ENCODE results near the gene ASCL5. TPM values are rescaled to one million over a fixed set of nuclear protein-coding genes. Genes with fewer than 3 reads are reported as not detected.

The ASCL5 gene
- polyA plus RNA-seq, 1 donor (not counting 4 experiments of a cell fraction or from before 2014, with no cell fraction given) = not detected

GRCh38 chr1:201140941-201141260 lies 13.9 kb upstream of the ASCL5 start:
- H3K27ac ChIP-seq (ENCODE audit: control insufficient read depth, insufficient read depth, low read length) = no peak overlapping the region
- H3K27me3 ChIP-seq (ENCODE audit: control insufficient read depth, extremely low read depth, insufficient read depth, low read length) = no peaks in the 10 kb centered on the region
- no peak for TF ChIP-seq EZH2 (IDR thresholded peaks at IDR 0.05; ENCODE audit: low read length)
- TF ChIP-seq, protein P1, sequence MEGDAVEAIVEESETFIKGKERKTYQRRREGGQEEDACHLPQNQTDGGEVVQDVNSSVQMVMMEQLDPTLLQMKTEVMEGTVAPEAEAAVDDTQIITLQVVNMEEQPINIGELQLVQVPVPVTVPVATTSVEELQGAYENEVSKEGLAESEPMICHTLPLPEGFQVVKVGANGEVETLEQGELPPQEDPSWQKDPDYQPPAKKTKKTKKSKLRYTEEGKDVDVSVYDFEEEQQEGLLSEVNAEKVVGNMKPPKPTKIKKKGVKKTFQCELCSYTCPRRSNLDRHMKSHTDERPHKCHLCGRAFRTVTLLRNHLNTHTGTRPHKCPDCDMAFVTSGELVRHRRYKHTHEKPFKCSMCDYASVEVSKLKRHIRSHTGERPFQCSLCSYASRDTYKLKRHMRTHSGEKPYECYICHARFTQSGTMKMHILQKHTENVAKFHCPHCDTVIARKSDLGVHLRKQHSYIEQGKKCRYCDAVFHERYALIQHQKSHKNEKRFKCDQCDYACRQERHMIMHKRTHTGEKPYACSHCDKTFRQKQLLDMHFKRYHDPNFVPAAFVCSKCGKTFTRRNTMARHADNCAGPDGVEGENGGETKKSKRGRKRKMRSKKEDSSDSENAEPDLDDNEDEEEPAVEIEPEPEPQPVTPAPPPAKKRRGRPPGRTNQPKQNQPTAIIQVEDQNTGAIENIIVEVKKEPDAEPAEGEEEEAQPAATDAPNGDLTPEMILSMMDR (optimal IDR thresholded peaks at IDR 0.05 in 1 of 3, IDR thresholded peaks at IDR 0.05 in 1 of 3, conservative IDR thresholded peaks at IDR 0.05 in 1 of 3; ENCODE audit: extremely low read depth in 1 of 3, insufficient read depth in 2 of 3, low read length in 3 of 3) = no peak
- H3K36me3 ChIP-seq (ENCODE audit: control insufficient read depth in 2 of 2, extremely low read depth in 1 of 2, insufficient read depth in 2 of 2, low read length in 2 of 2) = peaks cover 12 to 28% of the 10 kb centered on the region in 2 experiments
- H3K4me2 ChIP-seq (ENCODE audit: control insufficient read depth, extremely low read depth, insufficient read depth, low read depth, low read length) = no peak overlapping the region
- H3K9me3 ChIP-seq (ENCODE audit: control insufficient read depth, low read depth, low read length) = no peaks in the 10 kb centered on the region
- H3K4me3 ChIP-seq (ENCODE audit: control insufficient read depth in 2 of 3, extremely low read depth in 1 of 3, insufficient read depth in 2 of 3, low read depth in 1 of 3, low read length in 3 of 3) = no peak overlapping the region
- DNase-seq (ENCODE audit: low read depth, low spot score) (no peak), FAIRE-seq (no peak)
- H3K4me1 ChIP-seq (ENCODE audit: control insufficient read depth, extremely low read depth, insufficient read depth, low read length) = peaks cover 4% of the 10 kb centered on the region
- no peaks in the 10 kb centered on the region for H3K9me1 ChIP-seq (ENCODE audit: control insufficient read depth, extremely low read depth, insufficient read depth, low read length)
- dilution Hi-C loops (cut with MboI; ENCODE audit: extremely low pct_ligation_motif_present, low sequenced_read_pairs) = no loop called here
- no peaks in the 10 kb centered on the region for H3K79me2 ChIP-seq (ENCODE audit: control insufficient read depth, insufficient read depth, low read length)
- no peak overlapping the region for H3K9ac ChIP-seq (ENCODE audit: control insufficient read depth, extremely low read depth, insufficient read depth, low read length)
- no peaks in the 10 kb centered on the region for H4K20me1 ChIP-seq (ENCODE audit: control insufficient read depth, extremely low read depth, insufficient read depth, low read length)
- H2AFZ ChIP-seq (ENCODE audit: control insufficient read depth, low read length) = no peak overlapping the region

- peaks cover 12 to 24% of the 10 kb centered on the region in 2 experiments for H3K36me3 ChIP-seq (ENCODE audit: control insufficient read depth in 2 of 2, extremely low read depth in 1 of 2, insufficient read depth in 2 of 2, low read length in 2 of 2)
- dilution Hi-C loops (cut with MboI; ENCODE audit: extremely low pct_ligation_motif_present, low sequenced_read_pairs) = no loop called here
- FAIRE-seq (no peak), DNase-seq (ENCODE audit: low read depth, low spot score) (no peak)
- H3K27ac ChIP-seq (ENCODE audit: control insufficient read depth, insufficient read depth, low read length) = no peak overlapping the region
- H3K9me3 ChIP-seq (ENCODE audit: control insufficient read depth, low read depth, low read length) = no peaks in the 10 kb centered on the region
- H3K9me1 ChIP-seq (ENCODE audit: control insufficient read depth, extremely low read depth, insufficient read depth, low read length) = no peaks in the 10 kb centered on the region
- no peak for TF ChIP-seq EZH2 (IDR thresholded peaks at IDR 0.05; ENCODE audit: low read length)
- TF ChIP-seq, protein P1 (optimal IDR thresholded peaks at IDR 0.05 in 1 of 3, IDR thresholded peaks at IDR 0.05 in 1 of 3, conservative IDR thresholded peaks at IDR 0.05 in 1 of 3; ENCODE audit: extremely low read depth in 1 of 3, insufficient read depth in 2 of 3, low read length in 3 of 3) = no peak
- no peaks in the 10 kb centered on the region for H4K20me1 ChIP-seq (ENCODE audit: control insufficient read depth, extremely low read depth, insufficient read depth, low read length)
- H3K27me3 ChIP-seq (ENCODE audit: control insufficient read depth, extremely low read depth, insufficient read depth, low read length) = no peaks in the 10 kb centered on the region
- peaks cover 4% of the 10 kb centered on the region for H3K4me1 ChIP-seq (ENCODE audit: control insufficient read depth, extremely low read depth, insufficient read depth, low read length)
- H3K4me2 ChIP-seq (ENCODE audit: control insufficient read depth, extremely low read depth, insufficient read depth, low read depth, low read length) = no peak overlapping the region
- H3K9ac ChIP-seq (ENCODE audit: control insufficient read depth, extremely low read depth, insufficient read depth, low read length) = no peak overlapping the region
- no peaks in the 10 kb centered on the region for H3K79me2 ChIP-seq (ENCODE audit: control insufficient read depth, insufficient read depth, low read length)
- no peak overlapping the region for H3K4me3 ChIP-seq (ENCODE audit: control insufficient read depth in 2 of 3, extremely low read depth in 1 of 3, insufficient read depth in 2 of 3, low read depth in 1 of 3, low read length in 3 of 3)
- H2AFZ ChIP-seq (ENCODE audit: control insufficient read depth, low read length) = no peak overlapping the region
Observed at GRCh38 chr1:201140235-201140940, 13.4 kb upstream of the ASCL5 start.
